Mesothelial cell of epicardium (in vitro differentiated cells): ENCODE measurements around the gene UTY. TPM values are rescaled to one million over a fixed set of nuclear protein-coding genes. Genes with fewer than 3 reads are reported as not detected.

Source experiments
- DNase-seq, 2 experiments: peaks; one replicate each; pipeline ENCODE4 v3.0.0; 2021; ENCODE audit warnings: low spot score in 2 of 2; ENCODE audit not compliant: unreplicated experiment in 2 of 2
- H3K27ac Mint-ChIP-seq: 2 replicates; pipeline ENCODE4 v1.8.0; 2021; ENCODE audit warnings: mixed read lengths
- H3K27me3 Mint-ChIP-seq: 2 replicates; pipeline ENCODE4 v1.8.0; 2021; ENCODE audit warnings: low read depth, mixed read lengths
- H3K36me3 Mint-ChIP-seq: 2 replicates; pipeline ENCODE4 v1.8.0; 2021; ENCODE audit warnings: mixed read lengths
- H3K4me1 Mint-ChIP-seq: 2 replicates; pipeline ENCODE4 v1.8.0; 2021; ENCODE audit warnings: mixed read lengths
- H3K4me3 Mint-ChIP-seq: 2 replicates; pipeline ENCODE4 v1.8.0; 2021; ENCODE audit warnings: mild to moderate bottlenecking, moderate library complexity, mixed read lengths
- H3K9me3 Mint-ChIP-seq: 2 replicates; pipeline ENCODE4 v1.8.0; 2021; ENCODE audit warnings: mixed read lengths
- total RNA-seq: library from RNA; stranded (reverse); gene quantifications from 3 replicates; pipeline ENCODE4 v1.2.1, GENCODE V29; 2021
- TF ChIP-seq, protein P1 (sequence below): fragments of 200-600 bp; sonication (generic); IDR thresholded peaks from one replicate; pipeline ENCODE4 v1.5.0; 2021; ENCODE audit warnings: antibody characterized with exemption; ENCODE audit not compliant: unreplicated experiment

Gene UTY
- total RNA-seq, 1 donor from 2014 or later: not detected

DNA sequence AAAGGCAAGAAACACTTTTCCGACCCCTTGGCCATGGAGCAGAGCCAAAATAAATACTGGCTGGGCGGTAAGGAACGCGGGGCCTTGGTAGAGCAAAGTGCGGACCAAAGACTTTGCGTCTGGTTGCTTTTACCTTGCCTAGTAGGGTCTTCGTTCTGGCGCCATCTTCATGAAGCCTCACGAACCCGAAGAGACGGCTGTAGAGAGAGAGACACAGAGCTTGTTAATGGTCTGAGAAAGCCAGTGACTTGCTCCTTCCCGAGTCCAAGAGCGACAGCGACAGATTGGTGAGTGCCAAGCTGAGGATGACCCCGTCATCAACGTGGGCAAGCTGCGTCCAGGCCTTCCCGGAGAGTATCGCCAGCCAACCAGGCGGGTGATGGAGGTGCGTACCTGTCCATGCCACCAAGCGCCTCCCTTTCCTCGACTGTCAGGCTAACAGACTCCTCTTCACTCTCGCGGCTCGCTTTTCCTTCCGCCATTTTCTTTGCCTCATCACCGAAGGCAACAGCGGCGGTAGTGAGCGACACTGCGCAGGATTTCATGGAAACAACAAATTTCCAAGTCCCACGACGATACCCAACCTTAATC, 617 bp downstream of the UTY start:
- H3K9me3 Mint-ChIP-seq: no peaks in the 10 kb centered on the region
- no peak overlapping the region for H3K4me3 Mint-ChIP-seq
- no peaks in the 10 kb centered on the region for H3K27me3 Mint-ChIP-seq
- H3K4me1 Mint-ChIP-seq: no peaks in the 10 kb centered on the region
- H3K36me3 Mint-ChIP-seq: no peaks in the 10 kb centered on the region
- no peak for DNase-seq
- TF ChIP-seq, protein P1, sequence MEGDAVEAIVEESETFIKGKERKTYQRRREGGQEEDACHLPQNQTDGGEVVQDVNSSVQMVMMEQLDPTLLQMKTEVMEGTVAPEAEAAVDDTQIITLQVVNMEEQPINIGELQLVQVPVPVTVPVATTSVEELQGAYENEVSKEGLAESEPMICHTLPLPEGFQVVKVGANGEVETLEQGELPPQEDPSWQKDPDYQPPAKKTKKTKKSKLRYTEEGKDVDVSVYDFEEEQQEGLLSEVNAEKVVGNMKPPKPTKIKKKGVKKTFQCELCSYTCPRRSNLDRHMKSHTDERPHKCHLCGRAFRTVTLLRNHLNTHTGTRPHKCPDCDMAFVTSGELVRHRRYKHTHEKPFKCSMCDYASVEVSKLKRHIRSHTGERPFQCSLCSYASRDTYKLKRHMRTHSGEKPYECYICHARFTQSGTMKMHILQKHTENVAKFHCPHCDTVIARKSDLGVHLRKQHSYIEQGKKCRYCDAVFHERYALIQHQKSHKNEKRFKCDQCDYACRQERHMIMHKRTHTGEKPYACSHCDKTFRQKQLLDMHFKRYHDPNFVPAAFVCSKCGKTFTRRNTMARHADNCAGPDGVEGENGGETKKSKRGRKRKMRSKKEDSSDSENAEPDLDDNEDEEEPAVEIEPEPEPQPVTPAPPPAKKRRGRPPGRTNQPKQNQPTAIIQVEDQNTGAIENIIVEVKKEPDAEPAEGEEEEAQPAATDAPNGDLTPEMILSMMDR: no peak
- no peak overlapping the region for H3K27ac Mint-ChIP-seq

DNA sequence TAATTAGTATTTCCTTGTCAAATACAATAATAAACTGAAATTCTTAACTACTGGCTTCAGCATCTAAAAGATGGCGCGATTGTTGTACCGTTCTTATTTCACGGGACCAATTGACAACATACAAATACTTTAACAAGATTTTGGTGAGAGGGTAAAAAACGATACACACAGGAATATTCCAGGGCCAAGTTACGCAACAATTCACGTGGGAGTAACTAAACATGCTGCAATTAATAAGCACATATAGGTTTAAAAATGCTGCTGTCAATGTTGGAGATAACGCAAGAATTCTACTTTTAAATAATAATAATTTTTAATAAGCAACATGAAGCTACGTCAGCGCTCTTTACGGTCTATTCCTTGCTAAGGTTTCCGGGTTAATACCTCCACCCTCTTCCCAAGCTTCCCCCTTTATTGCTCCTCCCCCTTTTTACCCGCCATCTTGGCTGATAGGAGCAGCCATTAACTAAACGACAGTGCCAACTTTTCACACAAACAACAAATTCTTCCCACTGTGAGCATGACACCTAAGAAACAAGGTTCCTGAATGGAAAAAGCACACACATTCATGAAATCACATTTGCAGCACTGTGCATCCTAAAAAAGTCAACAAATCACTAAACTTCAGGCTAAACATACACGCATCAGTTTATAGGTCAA, 1.6 kb downstream of the UTY start:
- no peak overlapping the region for H3K27ac Mint-ChIP-seq
- no peaks in the 10 kb centered on the region for H3K4me1 Mint-ChIP-seq
- no peaks in the 10 kb centered on the region for H3K27me3 Mint-ChIP-seq
- H3K36me3 Mint-ChIP-seq: no peaks in the 10 kb centered on the region
- H3K9me3 Mint-ChIP-seq: no peaks in the 10 kb centered on the region
- no peak for DNase-seq
- TF ChIP-seq, protein P1: no peak
- no peak overlapping the region for H3K4me3 Mint-ChIP-seq

DNA sequence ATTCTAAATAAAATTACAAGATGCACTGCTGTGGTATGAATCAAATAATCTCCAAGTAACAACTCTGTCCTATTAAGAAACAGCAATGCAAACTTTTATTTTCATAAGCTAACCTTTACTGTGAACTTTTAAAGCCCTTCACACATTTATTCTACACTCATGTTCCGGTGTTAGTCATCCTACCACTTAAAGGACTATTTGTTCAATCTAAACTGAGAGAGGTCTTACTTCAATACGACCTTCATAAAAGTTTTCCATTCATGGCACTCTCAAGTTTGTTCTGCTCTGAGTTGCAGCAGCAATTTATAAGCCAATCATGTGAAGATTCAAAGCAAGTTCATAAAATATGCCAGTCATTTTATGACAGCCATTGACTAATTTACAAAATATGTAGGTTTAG, 4.8 kb downstream of the UTY start:
- Mint-ChIP-seq H3K36me3 (no peaks in the 10 kb centered on the region), H3K4me3 (no peak overlapping the region), H3K4me1 (no peaks in the 10 kb centered on the region), H3K27ac (no peak overlapping the region), H3K27me3 (no peaks in the 10 kb centered on the region), H3K9me3 (no peaks in the 10 kb centered on the region)
- DNase-seq: no peak
- TF ChIP-seq, protein P1: no peak

DNA sequence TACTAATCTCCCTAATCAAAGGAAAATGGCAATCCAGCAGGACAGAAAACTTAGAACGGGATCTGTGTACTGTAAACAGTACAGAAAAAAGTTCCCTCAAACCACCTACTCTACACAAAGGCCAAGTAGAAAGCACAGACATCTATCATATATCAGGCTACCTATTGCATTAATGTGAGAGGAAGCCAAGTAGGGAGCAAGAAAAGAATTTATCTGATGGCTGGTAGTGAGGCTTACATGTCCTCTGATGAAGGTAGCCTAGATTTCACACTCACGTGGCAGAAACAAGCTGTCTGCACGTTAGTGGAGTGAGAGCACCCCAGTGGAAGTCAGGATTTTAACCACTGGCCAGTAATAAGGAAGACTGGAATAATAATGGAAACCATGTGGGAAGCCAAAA, 28.3 kb downstream of the UTY start:
- no peak overlapping the region for H3K4me3 Mint-ChIP-seq
- H3K4me1 Mint-ChIP-seq: no peaks in the 10 kb centered on the region
- no peaks in the 10 kb centered on the region for H3K27me3 Mint-ChIP-seq
- H3K27ac Mint-ChIP-seq: no peak overlapping the region
- H3K9me3 Mint-ChIP-seq: no peaks in the 10 kb centered on the region
- TF ChIP-seq, protein P1: no peak
- no peak for DNase-seq
- no peaks in the 10 kb centered on the region for H3K36me3 Mint-ChIP-seq

DNA sequence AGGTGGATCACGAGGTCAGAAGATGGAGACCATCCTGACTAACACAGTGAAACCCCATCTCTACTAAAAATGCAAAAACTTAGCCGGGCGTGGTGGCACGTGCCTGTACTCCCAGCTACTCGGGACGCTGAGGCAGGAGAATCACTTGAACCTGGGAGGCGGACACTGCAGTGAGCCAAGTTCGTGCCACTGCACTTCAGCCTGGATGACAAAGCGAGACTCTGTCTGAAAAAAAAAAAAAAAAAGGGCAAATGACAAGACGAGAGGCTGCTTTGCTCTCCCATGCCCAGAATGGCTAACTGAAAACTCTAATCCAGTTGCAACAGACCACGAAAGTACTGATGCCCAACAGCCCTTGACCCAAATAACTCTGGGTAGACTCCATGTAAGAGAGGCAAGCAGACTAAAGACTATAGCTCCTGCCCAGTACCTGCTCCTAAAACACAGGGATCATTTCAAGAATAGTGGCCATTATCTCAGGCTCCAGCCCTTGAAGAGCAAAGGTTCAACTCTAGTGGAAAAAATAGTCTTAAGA, 29.2 kb downstream of the UTY start:
- no peak for DNase-seq
- Mint-ChIP-seq H3K4me3 (no peak overlapping the region), H3K27me3 (no peaks in the 10 kb centered on the region), H3K36me3 (no peaks in the 10 kb centered on the region), H3K9me3 (no peaks in the 10 kb centered on the region), H3K4me1 (no peaks in the 10 kb centered on the region), H3K27ac (no peak overlapping the region)
- TF ChIP-seq, protein P1: no peak
